ENCODE measurements around the gene NFIX.

DNA sequence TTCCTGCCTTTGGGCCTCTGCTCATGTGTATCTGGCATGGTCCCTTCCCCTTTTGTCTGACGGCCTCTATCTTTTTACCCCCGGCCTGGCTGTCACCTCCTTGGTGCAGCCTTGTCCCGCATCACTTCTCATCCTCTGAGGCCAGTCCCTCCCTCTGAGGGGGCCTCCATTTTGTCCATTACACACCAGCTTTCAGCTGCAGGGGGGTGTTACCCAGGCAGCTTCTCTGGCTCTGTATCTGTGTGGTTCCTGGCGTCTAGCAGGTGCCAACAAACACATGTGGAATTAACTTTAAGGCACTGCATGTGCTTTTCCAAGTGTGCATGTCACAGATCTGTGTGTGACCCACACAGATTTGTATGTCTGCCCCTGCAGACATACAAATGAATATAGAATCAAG, 55.0 kb downstream of the NFIX start:
- TF ChIP-seq, protein P1, sequence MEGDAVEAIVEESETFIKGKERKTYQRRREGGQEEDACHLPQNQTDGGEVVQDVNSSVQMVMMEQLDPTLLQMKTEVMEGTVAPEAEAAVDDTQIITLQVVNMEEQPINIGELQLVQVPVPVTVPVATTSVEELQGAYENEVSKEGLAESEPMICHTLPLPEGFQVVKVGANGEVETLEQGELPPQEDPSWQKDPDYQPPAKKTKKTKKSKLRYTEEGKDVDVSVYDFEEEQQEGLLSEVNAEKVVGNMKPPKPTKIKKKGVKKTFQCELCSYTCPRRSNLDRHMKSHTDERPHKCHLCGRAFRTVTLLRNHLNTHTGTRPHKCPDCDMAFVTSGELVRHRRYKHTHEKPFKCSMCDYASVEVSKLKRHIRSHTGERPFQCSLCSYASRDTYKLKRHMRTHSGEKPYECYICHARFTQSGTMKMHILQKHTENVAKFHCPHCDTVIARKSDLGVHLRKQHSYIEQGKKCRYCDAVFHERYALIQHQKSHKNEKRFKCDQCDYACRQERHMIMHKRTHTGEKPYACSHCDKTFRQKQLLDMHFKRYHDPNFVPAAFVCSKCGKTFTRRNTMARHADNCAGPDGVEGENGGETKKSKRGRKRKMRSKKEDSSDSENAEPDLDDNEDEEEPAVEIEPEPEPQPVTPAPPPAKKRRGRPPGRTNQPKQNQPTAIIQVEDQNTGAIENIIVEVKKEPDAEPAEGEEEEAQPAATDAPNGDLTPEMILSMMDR (IDR thresholded peaks at IDR 0.05; ENCODE audit: low read depth, low read length) = no peak
- no peak for TF ChIP-seq EZH2phosphoT487 (IDR thresholded peaks at IDR 0.05; ENCODE audit: low read depth)

All from OCI-LY3 (cell line).